Coronary artery (tissue), 2 donors: Measurements from ENCODE around the gene SLC17A7.

Experiments used
- DNase-seq: peaks from one replicate; pipeline ENCODE4 v3.0.0-alpha.2; 2017; ENCODE audit warnings: low spot score
- H3K27ac ChIP-seq, 2 donors: fragments of 200-600 bp; sonication (generic); one replicate each; pipeline ENCODE4 v1.5.1; 2016 to 2019
- H3K4me3 ChIP-seq: fragments of 200-600 bp; sonication (generic); 2 replicates; pipeline ENCODE4 v1.5.1; 2016; ENCODE audit warnings: mild to moderate bottlenecking, moderate library complexity
- CTCF ChIP-seq: fragments of 200-600 bp; sonication (generic); IDR thresholded peaks from one replicate; pipeline ENCODE4 v1.5.1; 2019; ENCODE audit warnings: antibody characterized with exemption

SLC17A7 gene

GRCh38 chr19:49421878-49422202 is 19.5 kb downstream of the SLC17A7 start:
- no peak overlapping the region for H3K4me3 ChIP-seq
- TF ChIP-seq CTCF = no peak
- H3K27ac ChIP-seq = no peak overlapping the region
- no peak for DNase-seq

GRCh38 chr19:49421039-49421877 is 20.1 kb downstream of the SLC17A7 start:
- no peak for TF ChIP-seq CTCF
- no peak overlapping the region for H3K27ac ChIP-seq
- H3K4me3 ChIP-seq = peak overlapping the region; percentile 50
- no peak for DNase-seq

GRCh38 chr19:49420227-49420626 is 21.1 kb downstream of the SLC17A7 start:
- DNase-seq = no peak

GRCh38 chr19:49419173-49419572 is 22.2 kb downstream of the SLC17A7 start:
- no peak for DNase-seq
- Histone ChIP-seq H3K27ac (no peak overlapping the region), H3K4me3 (no peak overlapping the region)
- no peak for TF ChIP-seq CTCF

More at GRCh38 chr19:49420227-49420626, 21.1 kb downstream of the SLC17A7 start:
- TF ChIP-seq CTCF = no peak
- H3K27ac ChIP-seq = no peak overlapping the region
- no peak overlapping the region for H3K4me3 ChIP-seq

GRCh38 chr19:49418511-49418910 is 22.8 kb downstream of the SLC17A7 start:
- no peak overlapping the region for H3K4me3 ChIP-seq
- H3K27ac ChIP-seq = no peak overlapping the region
- no peak for DNase-seq
- TF ChIP-seq CTCF = no peak

GRCh38 chr19:49417088-49417487 is 24.2 kb downstream of the SLC17A7 start:
- DNase-seq = no peak
- no peak overlapping the region for H3K4me3 ChIP-seq
- TF ChIP-seq CTCF = no peak

GRCh38 chr19:49415810-49416200 is 25.5 kb downstream of the SLC17A7 start:
- Histone ChIP-seq H3K27ac (no peak overlapping the region), H3K4me3 (no peak overlapping the region)
- DNase-seq = no peak
- no peak for TF ChIP-seq CTCF

More at GRCh38 chr19:49417088-49417487, 24.2 kb downstream of the SLC17A7 start:
- no peak overlapping the region for H3K27ac ChIP-seq
